Panc1 (cell line): ENCODE results near the gene C6orf62. TPM values are rescaled to one million over a fixed set of nuclear protein-coding genes. Genes with fewer than 3 reads are reported as not detected.

Experiments
- ATAC-seq: fragments of 200-7000 bp; cut with Tn5 transposase; 2 replicates; pipeline ENCODE4 v1.9.1; 2020; ENCODE audit warnings: mild to moderate bottlenecking, moderate library complexity
- BruUV-seq: library from RNA; stranded (reverse); fragments of 400-500 nt; replicated peaks from 2 replicates; lab custom pipeline; 2021; lab: Mats Ljungman, UMichigan
- CTCF ChIA-PET: fragments of 300-600 bp; sonication (Branson Sonifier 250); formaldehyde crosslinking; loops from one replicate; lab custom pipeline; 2022; ENCODE audit warnings: antibody characterized with exemption; lab: Charles Lee
- POLR2A ChIA-PET: fragments of 300-600 bp; sonication (Branson Sonifier 250); formaldehyde crosslinking; loops from one replicate; lab custom pipeline; 2022; ENCODE audit warnings: antibody characterized with exemption; lab: Charles Lee
- DNase-seq: peaks from one replicate; pipeline ENCODE4 v3.0.0-alpha.2; 2010; ENCODE audit warnings: low read depth, low spot score
- H3K27ac ChIP-seq: 2 replicates; pipeline ENCODE4 v1.5.1; 2011; ENCODE audit warnings: mild to moderate bottlenecking, low read length, inconsistent platforms
- H3K27me3 ChIP-seq: fragments of 200-500 bp; sonication (Bioruptor generic); 2 replicates; pipeline ENCODE4 v1.6.0; 2014; ENCODE audit warnings: low read length, inconsistent platforms; ENCODE audit not compliant: control insufficient read depth, insufficient read depth
- H3K36me3 ChIP-seq: fragments of 200-500 bp; sonication (Bioruptor generic); 2 replicates; pipeline ENCODE4 v1.5.1; 2014; ENCODE audit warnings: inconsistent platforms, mild to moderate bottlenecking, low read length, moderate library complexity; ENCODE audit not compliant: control insufficient read depth, insufficient read depth
- H3K4me1 ChIP-seq: 2 replicates; pipeline ENCODE4 v1.5.1; 2011; ENCODE audit warnings: inconsistent platforms, mild to moderate bottlenecking, low read length, moderate library complexity; ENCODE audit not compliant: control insufficient read depth, insufficient read depth
- H3K4me3 ChIP-seq, 2 experiments: 2 replicates each; pipeline ENCODE4 v1.5.1; 2011 to 2012; ENCODE audit warnings: low read depth in 2 of 2, low read length in 2 of 2, mild to moderate bottlenecking in 2 of 2, inconsistent platforms in 1 of 2, moderate library complexity in 1 of 2
- H3K9me3 ChIP-seq: fragments of 200-500 bp; sonication (Bioruptor generic); 2 replicates; pipeline ENCODE4 v1.5.1; 2014; ENCODE audit warnings: low read depth, mild to moderate bottlenecking, inconsistent platforms, low read length, moderate library complexity; ENCODE audit not compliant: control insufficient read depth, insufficient read depth
- POLR2AphosphoS5 ChIP-seq: IDR thresholded peaks from 2 replicates; pipeline ENCODE4 v1.6.1; 2012; ENCODE audit warnings: mild to moderate bottlenecking, low read depth, low read length, moderate library complexity
- SIN3A ChIP-seq: IDR thresholded peaks from 2 replicates; pipeline ENCODE4 v1.6.1; 2012; ENCODE audit warnings: low read depth, mild to moderate bottlenecking, low read length, moderate library complexity, borderline replicate concordance; ENCODE audit not compliant: insufficient read depth
- TCF7L2 ChIP-seq: IDR thresholded peaks from 2 replicates; pipeline ENCODE4 v1.6.1; 2011; ENCODE audit warnings: mild to moderate bottlenecking, low read depth, low read length, inconsistent platforms
- in situ Hi-C: cut with HindIII; loops from 2 replicates; pipeline ENCODE4 v1.10.0; 2016; ENCODE audit warnings: low sequenced_read_pairs, low pct_unique_long_range_greater_than_20kb
- intact Hi-C: fragments of 100-400 bp; cut with micrococcal nuclease; formaldehyde crosslinking; loops from one replicate; pipeline ENCODE4 v1.10.0; 2022; ENCODE audit not compliant: unreplicated experiment
- total RNA-seq: library from RNA; stranded (reverse); gene quantifications from one replicate; pipeline ENCODE4 v1.2.1, GENCODE V29; 2021; ENCODE audit not compliant: unreplicated experiment
- TF ChIP-seq, protein P1 (sequence below): fragments of 450-650 bp; IDR thresholded peaks from 2 replicates; pipeline ENCODE4 v1.5.1; 2017; ENCODE audit warnings: mild to moderate bottlenecking
- TF ChIP-seq, protein P2 (sequence below), 2 experiments: IDR thresholded peaks; 2 replicates each; pipeline ENCODE4 v1.6.1; 2011 to 2012; ENCODE audit warnings: low read depth in 2 of 2, control low read depth in 1 of 2, low read length in 1 of 2, mild to moderate bottlenecking in 1 of 2, moderate library complexity in 1 of 2; ENCODE audit not compliant: insufficient read depth in 1 of 2

The C6orf62 gene
- total RNA-seq, 1 experiment from 2014 or later = 153 TPM

DNA sequence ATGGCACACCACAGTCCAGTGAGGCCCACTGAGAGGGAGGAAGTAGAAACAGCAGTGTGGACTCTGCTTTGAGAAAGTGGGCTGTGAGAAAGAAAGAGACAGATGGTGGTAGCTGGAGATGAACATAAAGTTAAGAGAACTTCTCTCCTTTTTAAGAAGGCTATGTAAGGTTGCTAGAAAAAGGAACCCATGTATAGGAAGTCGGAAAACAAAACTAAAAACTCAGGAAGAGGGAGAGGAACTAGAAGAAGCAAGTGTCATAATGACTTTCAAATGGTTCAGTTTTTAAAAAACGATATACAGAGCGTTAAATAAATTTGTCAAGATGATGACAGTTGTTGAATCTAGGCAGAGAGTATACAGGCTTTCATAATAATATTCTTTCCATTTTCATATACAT lies 30.3 kb upstream of the C6orf62 start:
- ChIA-PET CTCF (interaction anchor here (0.6 kb wide), 1 partner anchor 103 kb away, joined by 3 read pairs; the partner anchor contains the start of gene KIAA0319), POLR2A (no interaction called here)
- Histone ChIP-seq H3K36me3 (no peaks in the 10 kb centered on the region), H3K27ac (no peak overlapping the region), H3K4me1 (no peaks in the 10 kb centered on the region), H3K4me3 (no peak overlapping the region), H3K27me3 (no peaks in the 10 kb centered on the region), H3K9me3 (no peaks in the 10 kb centered on the region)
- no TSS peak for BruUV-seq
- in situ Hi-C loops (no loop called here), intact Hi-C loops (no loop called here)
- ATAC-seq (no peak), DNase-seq (no peak)
- TF ChIP-seq SIN3A (no peak), POLR2AphosphoS5 (no peak), TCF7L2 (no peak)
- TF ChIP-seq, protein P1, sequence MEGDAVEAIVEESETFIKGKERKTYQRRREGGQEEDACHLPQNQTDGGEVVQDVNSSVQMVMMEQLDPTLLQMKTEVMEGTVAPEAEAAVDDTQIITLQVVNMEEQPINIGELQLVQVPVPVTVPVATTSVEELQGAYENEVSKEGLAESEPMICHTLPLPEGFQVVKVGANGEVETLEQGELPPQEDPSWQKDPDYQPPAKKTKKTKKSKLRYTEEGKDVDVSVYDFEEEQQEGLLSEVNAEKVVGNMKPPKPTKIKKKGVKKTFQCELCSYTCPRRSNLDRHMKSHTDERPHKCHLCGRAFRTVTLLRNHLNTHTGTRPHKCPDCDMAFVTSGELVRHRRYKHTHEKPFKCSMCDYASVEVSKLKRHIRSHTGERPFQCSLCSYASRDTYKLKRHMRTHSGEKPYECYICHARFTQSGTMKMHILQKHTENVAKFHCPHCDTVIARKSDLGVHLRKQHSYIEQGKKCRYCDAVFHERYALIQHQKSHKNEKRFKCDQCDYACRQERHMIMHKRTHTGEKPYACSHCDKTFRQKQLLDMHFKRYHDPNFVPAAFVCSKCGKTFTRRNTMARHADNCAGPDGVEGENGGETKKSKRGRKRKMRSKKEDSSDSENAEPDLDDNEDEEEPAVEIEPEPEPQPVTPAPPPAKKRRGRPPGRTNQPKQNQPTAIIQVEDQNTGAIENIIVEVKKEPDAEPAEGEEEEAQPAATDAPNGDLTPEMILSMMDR = no peak
- TF ChIP-seq, protein P2, sequence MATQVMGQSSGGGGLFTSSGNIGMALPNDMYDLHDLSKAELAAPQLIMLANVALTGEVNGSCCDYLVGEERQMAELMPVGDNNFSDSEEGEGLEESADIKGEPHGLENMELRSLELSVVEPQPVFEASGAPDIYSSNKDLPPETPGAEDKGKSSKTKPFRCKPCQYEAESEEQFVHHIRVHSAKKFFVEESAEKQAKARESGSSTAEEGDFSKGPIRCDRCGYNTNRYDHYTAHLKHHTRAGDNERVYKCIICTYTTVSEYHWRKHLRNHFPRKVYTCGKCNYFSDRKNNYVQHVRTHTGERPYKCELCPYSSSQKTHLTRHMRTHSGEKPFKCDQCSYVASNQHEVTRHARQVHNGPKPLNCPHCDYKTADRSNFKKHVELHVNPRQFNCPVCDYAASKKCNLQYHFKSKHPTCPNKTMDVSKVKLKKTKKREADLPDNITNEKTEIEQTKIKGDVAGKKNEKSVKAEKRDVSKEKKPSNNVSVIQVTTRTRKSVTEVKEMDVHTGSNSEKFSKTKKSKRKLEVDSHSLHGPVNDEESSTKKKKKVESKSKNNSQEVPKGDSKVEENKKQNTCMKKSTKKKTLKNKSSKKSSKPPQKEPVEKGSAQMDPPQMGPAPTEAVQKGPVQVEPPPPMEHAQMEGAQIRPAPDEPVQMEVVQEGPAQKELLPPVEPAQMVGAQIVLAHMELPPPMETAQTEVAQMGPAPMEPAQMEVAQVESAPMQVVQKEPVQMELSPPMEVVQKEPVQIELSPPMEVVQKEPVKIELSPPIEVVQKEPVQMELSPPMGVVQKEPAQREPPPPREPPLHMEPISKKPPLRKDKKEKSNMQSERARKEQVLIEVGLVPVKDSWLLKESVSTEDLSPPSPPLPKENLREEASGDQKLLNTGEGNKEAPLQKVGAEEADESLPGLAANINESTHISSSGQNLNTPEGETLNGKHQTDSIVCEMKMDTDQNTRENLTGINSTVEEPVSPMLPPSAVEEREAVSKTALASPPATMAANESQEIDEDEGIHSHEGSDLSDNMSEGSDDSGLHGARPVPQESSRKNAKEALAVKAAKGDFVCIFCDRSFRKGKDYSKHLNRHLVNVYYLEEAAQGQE (IDR thresholded peaks at IDR 0.05; ENCODE audit: insufficient read depth in 1 of 2, low read depth in 2 of 2, low read length in 1 of 2) = no peak

DNA sequence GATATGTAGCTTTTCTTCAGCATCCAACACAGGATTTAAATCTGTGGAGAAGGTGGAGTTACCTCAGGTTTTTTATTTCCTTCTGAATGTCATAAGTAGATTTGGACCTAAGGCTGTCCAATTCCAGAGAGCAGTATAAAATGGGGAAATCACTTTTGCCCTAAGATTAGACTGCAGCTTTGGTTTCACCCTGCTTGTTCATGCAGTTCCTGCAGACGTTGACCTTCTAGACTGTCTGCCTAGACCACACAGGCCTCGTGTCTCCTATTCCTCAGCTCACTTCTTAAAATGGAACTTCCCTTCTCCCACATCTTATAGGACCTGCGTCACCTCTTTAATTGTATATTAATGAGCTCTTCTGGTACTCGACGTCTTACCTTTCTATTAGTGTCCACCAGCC lies 26.0 kb upstream of the C6orf62 start:
- Histone ChIP-seq H3K27ac (no peak overlapping the region), H3K27me3 (no peaks in the 10 kb centered on the region), H3K4me1 (no peaks in the 10 kb centered on the region), H3K36me3 (no peaks in the 10 kb centered on the region), H3K9me3 (no peaks in the 10 kb centered on the region), H3K4me3 (no peak overlapping the region)
- no TSS peak for BruUV-seq
- no peak for ATAC-seq
- intact Hi-C loops (no loop called here), in situ Hi-C loops (no loop called here)
- TF ChIP-seq, protein P1 = no peak
- TF ChIP-seq, protein P2 (IDR thresholded peaks at IDR 0.05; ENCODE audit: insufficient read depth in 1 of 2, low read depth in 2 of 2, low read length in 1 of 2) = no peak
- TF ChIP-seq TCF7L2 = no peak
- TF ChIP-seq SIN3A = no peak
- no peak for TF ChIP-seq POLR2AphosphoS5
- ChIA-PET CTCF (no interaction called here), POLR2A (interaction anchor here (0.6 kb wide), 1 partner anchor 193 kb away, joined by 5 read pairs; no protein-coding TSS in a partner anchor)
- no peak for DNase-seq
